NCI-H128 (cell line): ENCODE results near the gene MTFR1L.
A peak's percentile ranks its signal among the peaks of the same experiment; 100 is the strongest.

ENCODE experiments used
- DNase-seq: peaks from one replicate; lab custom pipeline; 2025; ENCODE audit not compliant: unreplicated experiment; lab: John Stamatoyannopoulos, UW

MTFR1L gene

DNA sequence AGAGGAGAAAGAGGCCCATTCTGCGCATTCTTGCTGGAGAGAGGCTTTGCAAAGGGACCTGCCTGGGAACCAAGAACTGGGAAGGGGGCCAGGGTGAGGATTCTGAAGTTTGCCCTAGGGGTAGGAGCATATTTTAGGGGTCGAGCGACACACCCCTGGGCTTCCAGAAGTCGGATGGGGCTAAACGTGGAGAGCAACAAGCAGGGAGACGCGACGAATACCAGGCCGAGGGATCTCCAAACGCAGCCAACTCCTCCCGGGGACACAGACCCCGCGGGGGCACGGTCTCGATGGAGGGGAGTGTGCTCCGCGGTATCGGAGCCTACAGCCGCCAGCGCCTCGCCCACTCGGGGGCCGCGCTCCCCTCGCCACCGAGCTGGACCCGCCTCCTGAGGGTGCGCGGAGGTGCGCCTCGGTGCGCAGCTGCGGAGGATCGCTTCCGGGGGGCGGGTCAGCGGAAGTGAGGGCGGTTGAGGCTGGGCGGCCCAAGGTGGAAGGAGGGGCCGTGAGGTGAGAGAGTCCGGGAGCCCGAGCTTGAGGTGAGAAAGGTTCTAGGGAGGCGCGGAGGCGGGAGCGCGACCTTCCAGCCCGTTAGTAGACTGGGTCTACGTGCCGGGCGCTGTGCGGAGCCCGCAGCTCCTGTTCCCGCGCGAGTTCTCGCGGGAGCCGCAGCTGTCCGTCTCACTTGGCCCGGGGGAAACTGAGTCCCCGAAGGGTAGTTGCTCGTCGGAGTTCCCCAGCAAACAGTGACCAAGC is at the start of gene MTFR1L:
Gene MTFR1L (plus strand): TSS at position 464 of the 756 bp plus-strand sequence. CDS start 3,151 bp downstream, outside the sequence.
- peak; percentile 77 for DNase-seq

- no peak for DNase-seq
Measured at GRCh38 chr1:25770541-25771220, 49.1 kb upstream of the MTFR1L start.

DNA sequence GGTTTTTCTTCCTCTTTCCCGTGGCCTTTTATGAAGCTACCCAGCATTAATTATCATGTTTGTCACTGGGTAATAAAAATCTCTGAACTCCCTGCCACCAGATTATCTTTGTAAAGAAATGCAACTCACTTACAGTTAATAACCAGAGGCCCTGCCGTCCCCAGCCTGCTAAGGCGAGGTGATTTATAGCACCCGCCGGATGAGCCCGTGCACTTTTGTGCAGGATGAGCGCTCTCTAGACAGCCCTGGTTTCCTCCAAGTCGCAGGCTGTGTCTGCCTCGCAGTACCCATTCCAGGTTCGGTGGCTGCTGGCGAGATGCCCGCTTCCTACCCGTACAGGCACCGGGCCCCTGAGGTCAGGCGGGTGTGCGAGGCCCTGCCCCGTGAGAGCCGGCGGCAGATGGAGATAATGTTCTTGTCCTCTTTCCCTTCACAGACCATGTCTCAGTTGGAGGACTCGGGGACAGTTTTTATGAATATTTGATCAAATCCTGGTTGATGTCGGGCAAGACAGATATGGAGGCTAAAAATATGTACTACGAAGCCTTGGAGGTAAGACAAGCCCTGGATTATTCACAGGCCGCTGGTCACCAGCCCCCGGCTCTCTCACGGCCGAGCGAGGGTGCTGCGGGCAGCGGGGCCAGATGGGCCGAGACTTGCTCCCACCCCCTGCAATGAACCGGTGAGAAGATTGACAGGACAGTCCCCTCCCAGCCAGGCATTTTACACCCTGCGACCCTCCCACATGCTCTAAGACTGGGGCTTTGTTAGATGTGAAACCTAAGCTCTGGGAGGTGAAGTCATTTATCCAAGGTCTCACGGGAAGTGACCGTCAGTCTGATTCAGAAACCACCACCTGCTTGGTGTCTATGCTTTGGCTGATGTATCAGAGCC is 48.3 kb upstream of the MTFR1L start:
- DNase-seq, result no peak

- DNase-seq, result no peak
Measured at GRCh38 chr1:25772164-25772563, 47.6 kb upstream of the MTFR1L start.

- DNase-seq, result no peak
Measured at GRCh38 chr1:25772692-25773245, 47.0 kb upstream of the MTFR1L start.

DNA sequence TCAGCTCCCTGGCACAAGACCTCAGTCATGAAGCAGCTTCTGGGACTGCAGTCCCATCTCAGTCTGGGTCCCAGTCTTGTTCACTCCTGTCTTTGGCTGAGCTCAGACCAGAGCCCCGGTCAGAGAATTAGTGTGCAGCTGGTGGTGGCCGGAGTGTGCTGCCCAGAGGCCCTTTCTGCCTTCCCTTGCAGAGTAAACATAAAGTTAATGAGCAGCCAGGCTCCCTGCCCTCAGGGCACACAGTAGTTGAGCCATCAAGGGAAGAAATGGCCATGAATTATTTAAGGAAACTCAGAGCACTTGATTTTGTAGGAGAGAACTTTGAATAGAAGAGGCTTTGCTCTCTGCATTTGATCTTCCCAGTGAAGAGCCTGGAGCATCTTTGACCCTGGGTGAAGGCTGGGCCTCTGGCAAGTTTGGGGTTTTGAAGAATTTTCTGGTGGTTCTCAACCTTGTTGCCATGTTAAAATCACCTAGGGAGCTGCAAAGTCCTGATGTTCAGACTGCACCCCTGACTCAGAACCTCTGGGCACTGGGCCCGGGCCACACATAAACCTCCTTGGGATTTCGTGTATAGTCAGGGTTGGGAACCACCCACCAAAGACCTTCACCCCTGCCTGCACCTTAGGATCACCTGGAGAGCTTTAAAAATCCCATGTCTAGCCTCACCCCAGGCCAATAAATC is 46.2 kb upstream of the MTFR1L start:
- no peak for DNase-seq

DNA sequence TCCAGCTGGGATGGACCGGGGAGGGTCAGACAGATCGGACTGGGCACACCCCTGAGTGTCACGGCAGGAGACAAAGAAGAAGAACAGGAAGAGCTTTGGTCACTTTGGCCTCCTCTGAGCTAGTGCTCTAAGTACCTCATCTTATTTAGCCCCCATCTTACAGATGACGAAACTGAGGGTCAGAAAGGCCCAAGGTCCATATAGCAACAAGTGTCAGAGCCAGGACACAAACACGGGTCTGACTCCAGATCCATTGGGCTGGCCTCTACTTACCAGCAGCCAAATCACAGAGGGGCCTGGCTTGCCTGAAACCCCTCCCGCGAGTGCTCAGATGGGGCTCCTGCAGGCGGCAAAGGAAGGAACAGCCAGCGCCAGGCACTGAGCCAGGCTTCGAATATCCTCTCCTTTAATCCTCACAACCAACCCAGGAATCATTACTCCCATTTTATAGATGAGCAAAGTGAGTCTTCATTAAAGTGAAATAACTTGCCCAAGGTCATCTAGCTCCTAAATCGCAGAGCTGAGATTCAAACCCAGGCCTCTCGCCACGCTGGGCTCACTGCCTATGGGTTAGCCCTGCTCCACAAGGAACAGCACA is 45.4 kb upstream of the MTFR1L start:
- no peak for DNase-seq

DNA sequence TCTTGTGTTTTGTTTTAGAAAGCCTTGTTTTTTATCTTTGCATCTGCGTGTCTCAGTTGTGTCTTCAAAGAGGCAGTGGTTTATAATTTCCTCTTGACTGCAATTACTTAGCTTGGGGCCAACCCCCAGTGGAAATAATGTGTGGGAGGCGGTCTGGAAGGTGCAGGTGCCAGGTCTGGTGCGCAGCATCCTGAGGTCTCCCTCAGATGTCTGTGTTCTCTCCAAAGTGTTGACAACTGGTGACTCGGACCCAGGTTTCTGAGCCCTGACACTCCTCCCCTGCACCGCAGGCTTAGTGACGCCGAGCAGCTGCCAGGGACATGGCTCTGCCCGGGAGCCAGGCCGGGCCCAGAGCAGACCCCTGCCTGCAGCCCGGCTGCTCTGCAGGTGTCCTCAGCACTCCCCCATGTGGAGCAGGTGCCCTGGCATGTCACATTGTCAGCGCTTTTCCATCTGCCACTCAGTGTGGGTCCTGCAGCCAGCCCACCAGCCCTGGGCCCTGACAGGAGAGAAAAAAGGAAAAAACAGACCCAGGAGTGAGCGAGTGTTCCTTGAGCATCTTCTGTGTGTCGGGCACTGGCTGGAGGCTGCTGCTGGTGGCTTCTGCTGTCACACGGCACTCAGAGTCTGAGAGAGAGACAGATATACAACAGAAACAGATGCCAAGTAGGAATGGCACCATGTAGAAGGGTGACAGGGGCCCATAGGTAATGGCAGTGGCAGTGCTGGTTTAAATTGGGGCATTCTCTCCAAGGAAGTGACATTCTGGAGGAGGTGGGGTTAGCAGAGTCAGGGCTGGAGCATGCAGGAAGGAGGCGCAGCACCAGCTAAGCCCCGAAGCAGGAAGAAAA is 44.6 kb upstream of the MTFR1L start:
- DNase-seq, result peak; percentile 28

- no peak for DNase-seq
Measured at GRCh38 chr1:25779388-25779787, 40.4 kb upstream of the MTFR1L start.

GRCh38 chr1:25779894-25780293 is 39.9 kb upstream of the MTFR1L start:
- no peak for DNase-seq

- no peak for DNase-seq
Measured at GRCh38 chr1:25780318-25781129, 39.2 kb upstream of the MTFR1L start.

DNA sequence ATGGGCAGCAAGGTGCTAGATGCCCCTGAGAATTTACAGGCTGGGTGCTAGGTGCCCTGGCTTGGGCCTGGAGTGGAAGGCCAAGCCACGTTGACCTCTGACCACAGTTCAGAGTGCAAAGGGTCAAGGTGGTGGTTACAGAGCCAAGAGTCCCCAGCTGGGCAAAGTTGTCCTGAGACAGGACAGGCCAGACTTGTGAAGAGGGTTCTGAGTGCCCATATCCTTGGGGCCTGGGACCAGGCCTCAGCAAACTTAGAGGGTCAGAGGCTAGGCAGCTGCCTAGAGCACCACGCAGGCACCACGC is 38.7 kb upstream of the MTFR1L start:
- no peak for DNase-seq

DNA sequence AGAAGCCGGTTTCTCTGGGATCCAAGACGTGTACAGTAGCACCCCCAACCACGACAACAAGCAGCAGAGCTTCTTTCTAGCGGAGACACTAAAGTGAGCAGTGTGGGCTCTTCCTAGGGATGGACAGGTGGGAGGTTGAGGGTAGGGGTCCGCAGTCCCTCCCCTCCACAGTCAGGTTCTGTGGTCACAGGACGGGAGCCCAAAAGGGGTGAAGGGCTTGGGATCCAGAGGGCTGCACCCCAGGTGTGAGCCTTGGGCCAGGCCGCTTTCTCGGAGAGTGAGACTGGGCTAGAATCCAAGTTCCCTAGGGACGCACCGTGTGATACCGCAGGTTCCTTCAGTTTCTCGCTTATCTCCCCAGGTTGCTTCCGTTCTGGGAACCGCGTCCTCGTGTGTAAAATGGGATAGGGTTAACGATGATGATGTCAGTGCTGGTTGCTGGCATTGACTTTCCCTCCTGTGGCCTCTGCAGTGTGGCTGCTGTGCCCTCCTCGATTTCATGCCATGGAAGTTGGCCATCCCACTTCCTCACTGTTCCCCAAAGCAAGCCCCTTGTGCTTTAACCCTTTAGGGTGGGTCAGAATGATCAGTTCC is 37.0 kb upstream of the MTFR1L start:
- DNase-seq, result no peak

DNA sequence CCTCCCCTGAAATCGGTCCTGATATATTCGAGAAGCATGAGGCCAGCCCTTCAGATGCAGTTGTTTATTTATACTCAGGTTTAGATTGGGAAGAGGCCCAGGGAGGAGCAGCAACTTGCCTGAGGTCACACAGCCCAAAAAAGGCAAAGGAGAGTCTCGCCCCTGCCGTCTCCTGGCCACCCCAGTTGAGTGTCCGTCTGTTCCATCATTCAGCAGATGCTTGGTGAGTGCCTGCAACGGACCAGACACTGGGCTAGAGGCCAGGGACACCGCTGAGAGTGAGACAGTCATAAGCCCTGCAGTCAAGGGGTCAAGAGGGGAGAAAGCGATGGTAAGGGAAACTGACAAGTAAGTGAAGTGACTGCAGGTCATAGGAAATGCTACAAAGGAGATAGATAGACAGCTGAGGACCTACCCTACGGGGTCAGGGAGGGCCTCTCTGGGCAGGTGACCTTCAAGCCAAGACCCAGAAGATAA is 35.1 kb upstream of the MTFR1L start:
- DNase-seq, result no peak

GRCh38 chr1:25785333-25786067 is 34.3 kb upstream of the MTFR1L start:
- no peak for DNase-seq

GRCh38 chr1:25786887-25787759 is 32.6 kb upstream of the MTFR1L start:
- DNase-seq, result no peak

DNA sequence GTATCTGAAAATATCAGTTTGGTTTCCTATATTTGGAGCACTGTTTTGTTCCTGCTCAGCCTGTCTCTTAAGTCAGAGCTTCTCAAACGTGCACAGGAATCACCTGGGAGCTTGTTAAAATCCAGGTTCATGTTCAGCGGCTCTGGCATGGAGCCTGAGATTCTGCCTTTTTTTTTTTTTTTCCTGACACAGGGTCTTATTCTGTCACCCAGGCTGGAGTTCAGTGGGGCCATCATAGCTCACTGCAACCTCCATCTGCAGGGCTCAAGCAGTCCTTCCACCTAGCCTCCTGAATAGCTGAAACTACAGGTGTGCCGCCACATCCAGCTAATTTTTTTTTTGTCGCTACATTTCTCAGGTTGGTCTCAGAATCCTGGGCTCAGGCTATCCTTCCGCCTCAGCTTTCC is 32.0 kb upstream of the MTFR1L start:
- no peak for DNase-seq
